Measurements from ENCODE around the gene ZFP36L2. TPM values are rescaled to one million over a fixed set of nuclear protein-coding genes. Genes with fewer than 3 reads are reported as not detected.

ZFP36L2 gene
- total RNA-seq, 1 experiment from 2014 or later: 105 TPM

DNA sequence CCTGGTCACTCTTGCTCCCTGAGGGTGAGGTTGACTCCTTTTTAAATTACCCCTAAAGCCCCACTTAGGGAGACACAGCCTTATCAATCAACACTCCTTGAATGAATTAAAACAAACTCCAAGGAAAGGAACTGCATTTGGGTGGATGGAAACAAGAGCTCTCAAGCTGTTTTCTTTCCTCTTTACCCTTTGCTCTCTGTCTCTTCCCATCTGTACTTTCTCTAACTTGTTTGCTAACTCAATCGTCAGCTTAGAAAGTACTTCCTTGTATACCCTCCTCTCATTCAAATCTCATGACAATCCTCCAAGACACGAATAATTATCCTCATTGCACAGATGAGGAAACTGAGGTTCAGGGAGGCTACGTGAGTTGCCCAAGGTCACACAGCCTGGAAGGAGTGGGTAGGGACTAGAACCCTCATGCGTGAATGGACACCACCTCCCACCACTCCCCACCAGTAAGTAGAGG is 32.7 kb downstream of the ZFP36L2 start:
- no peak overlapping the region for H3K4me2 ChIP-seq (ENCODE audit: insufficient read depth, insufficient read length, low read length)
- H3K27me3 ChIP-seq (ENCODE audit: insufficient read depth, low read length): no peaks in the 10 kb centered on the region
- H3K27ac ChIP-seq (ENCODE audit: insufficient read length, low read depth, low read length): no peak overlapping the region
- H2BK15ac ChIP-seq (ENCODE audit: low read depth, low read length): no peak overlapping the region
- DNase-seq: no peak
- Mint-ChIP-seq H3K27ac (peak overlapping the region; percentile 29 to 71 (median 59); a peak in 5 of 7 replicates), H3K36me3 (ENCODE audit: insufficient read depth in 1 of 3, low read depth in 3 of 3) (no peaks in the 10 kb centered on the region), H3K9me3 (no peaks in the 10 kb centered on the region), H3K4me3 (no peak overlapping the region), H3K27me3 (ENCODE audit: low read depth) (no peaks in the 10 kb centered on the region), H3K4me1 (peaks cover 18 to 27% of the 10 kb centered on the region in 2 experiments)
- H3K23ac ChIP-seq (ENCODE audit: insufficient read length, low read depth, low read length): no peak overlapping the region
- TF ChIP-seq, protein P1, sequence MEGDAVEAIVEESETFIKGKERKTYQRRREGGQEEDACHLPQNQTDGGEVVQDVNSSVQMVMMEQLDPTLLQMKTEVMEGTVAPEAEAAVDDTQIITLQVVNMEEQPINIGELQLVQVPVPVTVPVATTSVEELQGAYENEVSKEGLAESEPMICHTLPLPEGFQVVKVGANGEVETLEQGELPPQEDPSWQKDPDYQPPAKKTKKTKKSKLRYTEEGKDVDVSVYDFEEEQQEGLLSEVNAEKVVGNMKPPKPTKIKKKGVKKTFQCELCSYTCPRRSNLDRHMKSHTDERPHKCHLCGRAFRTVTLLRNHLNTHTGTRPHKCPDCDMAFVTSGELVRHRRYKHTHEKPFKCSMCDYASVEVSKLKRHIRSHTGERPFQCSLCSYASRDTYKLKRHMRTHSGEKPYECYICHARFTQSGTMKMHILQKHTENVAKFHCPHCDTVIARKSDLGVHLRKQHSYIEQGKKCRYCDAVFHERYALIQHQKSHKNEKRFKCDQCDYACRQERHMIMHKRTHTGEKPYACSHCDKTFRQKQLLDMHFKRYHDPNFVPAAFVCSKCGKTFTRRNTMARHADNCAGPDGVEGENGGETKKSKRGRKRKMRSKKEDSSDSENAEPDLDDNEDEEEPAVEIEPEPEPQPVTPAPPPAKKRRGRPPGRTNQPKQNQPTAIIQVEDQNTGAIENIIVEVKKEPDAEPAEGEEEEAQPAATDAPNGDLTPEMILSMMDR (conservative IDR thresholded peaks at IDR 0.05): no peak
- no peak overlapping the region for H2BK5ac ChIP-seq (ENCODE audit: insufficient read length, low read length)
- H3K56ac ChIP-seq (ENCODE audit: insufficient read length, low read depth, low read length): no peak overlapping the region
- H4K20me1 ChIP-seq (ENCODE audit: control insufficient read depth, insufficient read depth, insufficient read length): no peaks in the 10 kb centered on the region
- no CpG with 5 or more reads among the region's 4 CpGs for WGBS (ENCODE audit: extremely low coverage, insufficient read length, low lambda C conversion rate)
- no peak overlapping the region for H2BK20ac ChIP-seq (ENCODE audit: low read depth, low read length, poor library complexity, severe bottlenecking)
- H3T11ph ChIP-seq (ENCODE audit: low read length): no peak overlapping the region
- H3K79me1 ChIP-seq (ENCODE audit: insufficient read depth, low read depth, low read length, poor library complexity, severe bottlenecking): no peaks in the 10 kb centered on the region
- no peak overlapping the region for H2BK120ac ChIP-seq (ENCODE audit: low read depth, low read length, poor library complexity, severe bottlenecking)
- H3K4me1 ChIP-seq (ENCODE audit: insufficient read depth, low read length): no peaks in the 10 kb centered on the region; the same call in 1 of the 2 replicates
- H2AFZ ChIP-seq (ENCODE audit: low read length): no peak overlapping the region
- H3K23me2 ChIP-seq (ENCODE audit: insufficient read length, low read depth, low read length, poor library complexity, severe bottlenecking): no peaks in the 10 kb centered on the region
- H3K9me3 ChIP-seq (ENCODE audit: control insufficient read depth, low read depth, low read length): no peaks in the 10 kb centered on the region
- no peaks in the 10 kb centered on the region for H3K79me2 ChIP-seq (ENCODE audit: insufficient read depth, low read length)
- no peak overlapping the region for H3K18ac ChIP-seq (ENCODE audit: insufficient read length, low read depth, low read length)
- no peak overlapping the region for H4K5ac ChIP-seq (ENCODE audit: insufficient read length, low read depth, low read length)
- no peak overlapping the region for H3K4ac ChIP-seq (ENCODE audit: low read depth, low read length)
- H4K91ac ChIP-seq (ENCODE audit: insufficient read length, low read depth, low read length): no peak overlapping the region
- H2BK12ac ChIP-seq (ENCODE audit: insufficient read length, low read depth, low read length): no peak overlapping the region
- H3K9ac ChIP-seq (ENCODE audit: extremely low read depth, insufficient read length, low read length): no peak overlapping the region
- no peak overlapping the region for H3K14ac ChIP-seq (ENCODE audit: insufficient read depth, low read length)
- H2AK5ac ChIP-seq (ENCODE audit: insufficient read length, low read length): no peak overlapping the region
- no peak overlapping the region for H4K8ac ChIP-seq (replicated peaks; ENCODE audit: insufficient read length, low read depth, low read length)
